SU-DHL-6 (cell line): Measurements from ENCODE around the gene MED27.

Experiments
- H2AFZ ChIP-seq: fragments of 200-600 bp; sonication (generic); 2 replicates; pipeline ENCODE4 v1.6.1; 2014; ENCODE audit warnings: low read depth, mild to moderate bottlenecking, moderate library complexity, mixed read lengths, antibody characterized with exemption, low read length; ENCODE audit not compliant: severe bottlenecking
- H3F3A ChIP-seq: fragments of 200-600 bp; shearing (Covaris generic); 2 replicates; pipeline ENCODE4 v1.6.0; 2016; ENCODE audit warnings: antibody characterized with exemption, mild to moderate bottlenecking; ENCODE audit not compliant: insufficient read depth
- H3K27ac ChIP-seq: fragments of 200-600 bp; sonication (generic); 2 replicates; pipeline ENCODE4 v1.5.1; 2016; ENCODE audit warnings: low read depth, mild to moderate bottlenecking, low read length, moderate library complexity, mixed read lengths
- H3K27me3 ChIP-seq: fragments of 200-600 bp; sonication (generic), shearing (Covaris generic); 2 replicates; pipeline ENCODE4 v1.6.0; 2014; ENCODE audit warnings: mild to moderate bottlenecking, low read length
- H3K36me3 ChIP-seq: fragments of 200-600 bp; sonication (generic); 2 replicates; pipeline ENCODE4 v1.6.1; 2014; ENCODE audit warnings: mild to moderate bottlenecking, low read length, mixed read lengths
- H3K4me2 ChIP-seq: fragments of 300-600, 200-600 bp; shearing (Covaris generic), sonication (generic); 2 replicates; pipeline ENCODE4 v1.6.0; 2014; ENCODE audit warnings: low read length, low read depth, mild to moderate bottlenecking; ENCODE audit not compliant: poor library complexity, severe bottlenecking
- H3K4me3 ChIP-seq: fragments of 200-600 bp; sonication (generic); 2 replicates; pipeline ENCODE4 v1.5.1; 2014; ENCODE audit warnings: antibody characterized with exemption, low read length, mild to moderate bottlenecking, mixed read lengths; ENCODE audit not compliant: insufficient read depth, poor library complexity, severe bottlenecking
- H3K79me2 ChIP-seq: fragments of 200-600 bp; sonication (generic); 2 replicates; pipeline ENCODE4 v1.6.1; 2014; ENCODE audit warnings: mild to moderate bottlenecking, low read length, moderate library complexity; ENCODE audit not compliant: insufficient read depth
- H3K9ac ChIP-seq: fragments of 200-600 bp; sonication (generic); 2 replicates; pipeline ENCODE4 v1.7.0; 2014; ENCODE audit warnings: mild to moderate bottlenecking, low read length
- H3K9me2 ChIP-seq: fragments of 200-600 bp; sonication (generic); replicated peaks from 2 replicates; pipeline ENCODE4 v1.6.1; 2014; ENCODE audit warnings: low read length; ENCODE audit not compliant: insufficient read depth
- H3K9me3 ChIP-seq: fragments of 200-600 bp; sonication (generic); 2 replicates; pipeline ENCODE4 v1.6.1; 2014; ENCODE audit warnings: low read length, mixed read lengths; ENCODE audit not compliant: insufficient read depth
- H4K20me1 ChIP-seq: fragments of 200-600 bp; sonication (generic); 2 replicates; pipeline ENCODE4 v1.6.1; 2014; ENCODE audit warnings: low read depth, mild to moderate bottlenecking, antibody characterized with exemption, low read length, moderate library complexity, mixed read lengths
- EZH2phosphoT487 ChIP-seq: fragments of 200-600 bp; sonication (generic), shearing (Covaris generic); conservative IDR thresholded peaks from 2 replicates; pipeline ENCODE4 v1.6.1; 2018; ENCODE audit warnings: mild to moderate bottlenecking, antibody characterized with exemption, low read length, moderate library complexity, mixed read lengths
- TF ChIP-seq, protein P1 (sequence below): fragments of 200-600 bp; sonication (generic); IDR thresholded peaks from one replicate; pipeline ENCODE4 v1.5.1; 2017; ENCODE audit warnings: antibody characterized with exemption, mild to moderate bottlenecking, low read length, moderate library complexity; ENCODE audit not compliant: insufficient read depth, poor library complexity, severe bottlenecking

MED27 gene

GRCh38 chr9:131899296-131900228 lies 180.1 kb downstream of the MED27 start:
- Histone ChIP-seq H3F3A (no peaks in the 10 kb centered on the region), H3K4me2 (no peak overlapping the region), H3K27me3 (no peaks in the 10 kb centered on the region), H3K4me3 (no peak overlapping the region), H3K36me3 (no peaks in the 10 kb centered on the region), H3K9me3 (no peaks in the 10 kb centered on the region), H3K9me2 (no peaks in the 10 kb centered on the region), H2AFZ (no peak overlapping the region), H3K79me2 (no peaks in the 10 kb centered on the region), H3K27ac (no peak overlapping the region), H4K20me1 (no peaks in the 10 kb centered on the region), H3K9ac (no peak overlapping the region)
- no peak for TF ChIP-seq EZH2phosphoT487
- TF ChIP-seq, protein P1, sequence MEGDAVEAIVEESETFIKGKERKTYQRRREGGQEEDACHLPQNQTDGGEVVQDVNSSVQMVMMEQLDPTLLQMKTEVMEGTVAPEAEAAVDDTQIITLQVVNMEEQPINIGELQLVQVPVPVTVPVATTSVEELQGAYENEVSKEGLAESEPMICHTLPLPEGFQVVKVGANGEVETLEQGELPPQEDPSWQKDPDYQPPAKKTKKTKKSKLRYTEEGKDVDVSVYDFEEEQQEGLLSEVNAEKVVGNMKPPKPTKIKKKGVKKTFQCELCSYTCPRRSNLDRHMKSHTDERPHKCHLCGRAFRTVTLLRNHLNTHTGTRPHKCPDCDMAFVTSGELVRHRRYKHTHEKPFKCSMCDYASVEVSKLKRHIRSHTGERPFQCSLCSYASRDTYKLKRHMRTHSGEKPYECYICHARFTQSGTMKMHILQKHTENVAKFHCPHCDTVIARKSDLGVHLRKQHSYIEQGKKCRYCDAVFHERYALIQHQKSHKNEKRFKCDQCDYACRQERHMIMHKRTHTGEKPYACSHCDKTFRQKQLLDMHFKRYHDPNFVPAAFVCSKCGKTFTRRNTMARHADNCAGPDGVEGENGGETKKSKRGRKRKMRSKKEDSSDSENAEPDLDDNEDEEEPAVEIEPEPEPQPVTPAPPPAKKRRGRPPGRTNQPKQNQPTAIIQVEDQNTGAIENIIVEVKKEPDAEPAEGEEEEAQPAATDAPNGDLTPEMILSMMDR: no peak

- TF ChIP-seq, protein P1: no peak
- no peak for TF ChIP-seq EZH2phosphoT487
- no peak overlapping the region for H3K4me3 ChIP-seq
- no peaks in the 10 kb centered on the region for H3F3A ChIP-seq
- no peaks in the 10 kb centered on the region for H3K79me2 ChIP-seq
- no peaks in the 10 kb centered on the region for H3K27me3 ChIP-seq
- no peak overlapping the region for H3K4me2 ChIP-seq
- no peaks in the 10 kb centered on the region for H3K9me2 ChIP-seq
- no peaks in the 10 kb centered on the region for H3K9me3 ChIP-seq
- no peaks in the 10 kb centered on the region for H3K36me3 ChIP-seq
- H4K20me1 ChIP-seq: no peaks in the 10 kb centered on the region
- no peak overlapping the region for H2AFZ ChIP-seq
- H3K27ac ChIP-seq: no peak overlapping the region
- no peak overlapping the region for H3K9ac ChIP-seq
Observed at GRCh38 chr9:131892902-131893500, 186.7 kb downstream of the MED27 start.

GRCh38 chr9:131892162-131892707 lies 187.4 kb downstream of the MED27 start:
- Histone ChIP-seq H3K27me3 (no peaks in the 10 kb centered on the region), H3K4me3 (no peak overlapping the region), H3K79me2 (no peaks in the 10 kb centered on the region), H3K36me3 (no peaks in the 10 kb centered on the region), H3K27ac (no peak overlapping the region), H3K9me2 (no peaks in the 10 kb centered on the region), H3K9me3 (no peaks in the 10 kb centered on the region), H2AFZ (no peak overlapping the region), H3F3A (no peaks in the 10 kb centered on the region), H3K9ac (no peak overlapping the region), H3K4me2 (no peak overlapping the region), H4K20me1 (no peaks in the 10 kb centered on the region)
- no peak for TF ChIP-seq EZH2phosphoT487
- TF ChIP-seq, protein P1: no peak
